SK-N-SH (cell line): ENCODE data around the gene ADGRL4. TPM values are rescaled to one million over a fixed set of nuclear protein-coding genes. Genes with fewer than 3 reads are reported as not detected.

Experiments
- CTCF ChIA-PET: fragments of 300-600, 350-600 bp; formaldehyde crosslinking; extraction: SDS; loops from one replicate; lab custom pipeline; 2021; lab: Yijun Ruan, JAX
- POLR2A ChIA-PET: fragments of 350-600 bp; sonication (Branson Sonifier 250); formaldehyde crosslinking; extraction: SDS; loops from one replicate; lab custom pipeline; 2020; ENCODE audit warnings: antibody characterized with exemption, inconsistent platforms; lab: Yijun Ruan, JAX
- DNase-seq: peaks from one replicate; pipeline ENCODE4 v3.0.0; 2012
- H2AFZ ChIP-seq: fragments of 200-600 bp; sonication (generic); 2 replicates; pipeline ENCODE4 v1.8.1; 2016; ENCODE audit warnings: antibody characterized with exemption, mild to moderate bottlenecking, low read depth
- H3F3A ChIP-seq: fragments of 200-600 bp; sonication (generic); replicated peaks from 2 replicates; pipeline ENCODE3; 2016; ENCODE audit warnings: antibody characterized with exemption, mild to moderate bottlenecking; ENCODE audit not compliant: insufficient read depth
- H3K27ac ChIP-seq, 2 experiments: fragments of 200-500 bp in 1 of 2; fragments of 200-600 bp in 1 of 2; sonication (Bioruptor generic) in 1 of 2; sonication (generic), shearing (Covaris generic) in 1 of 2; 2 replicates each; pipeline versions ENCODE4 v1.5.1 to v1.6.1; 2014 to 2016; ENCODE audit warnings: low read depth in 2 of 2, inconsistent platforms in 1 of 2, low read length in 1 of 2, mild to moderate bottlenecking in 1 of 2, mixed read lengths in 1 of 2
- H3K27me3 ChIP-seq: fragments of 200-600 bp; sonication (generic), shearing (Covaris generic); 2 replicates; pipeline ENCODE4 v1.6.1; 2016; ENCODE audit warnings: mixed run types; ENCODE audit not compliant: insufficient read depth
- H3K36me3 ChIP-seq, 2 experiments: fragments of 200-500 bp in 1 of 2; fragments of 200-600 bp in 1 of 2; sonication (Bioruptor generic) in 1 of 2; sonication (generic) in 1 of 2; replicated peaks in 1 of 2; 2 replicates each; pipeline versions ENCODE3 to v1.5.1; 2014 to 2016; ENCODE audit warnings: low read length in 1 of 2, mild to moderate bottlenecking in 1 of 2; ENCODE audit not compliant: insufficient read depth in 2 of 2, control insufficient read depth in 1 of 2
- H3K4me1 ChIP-seq, 2 experiments: fragments of 200-500 bp in 1 of 2; fragments of 200-600 bp in 1 of 2; sonication (Bioruptor generic) in 1 of 2; sonication (generic), shearing (Covaris generic) in 1 of 2; 2 replicates each; pipeline versions ENCODE4 v1.5.1 to v1.6.1; 2014 to 2016; ENCODE audit warnings: low read depth in 1 of 2, low read length in 1 of 2, mixed run types in 1 of 2; ENCODE audit not compliant: insufficient read depth in 2 of 2, control insufficient read depth in 1 of 2
- H3K4me2 ChIP-seq: fragments of 200-600 bp; sonication (generic), shearing (Covaris generic); 2 replicates; pipeline ENCODE4 v1.6.1; 2017; ENCODE audit warnings: mixed run types
- H3K4me3 ChIP-seq, 2 experiments: fragments of 200-500 bp in 1 of 2; fragments of 200-600 bp in 1 of 2; sonication (Bioruptor generic) in 1 of 2; sonication (generic), shearing (Covaris generic) in 1 of 2; 2 replicates each; pipeline versions ENCODE4 v1.5.1 to v1.8.1; 2014 to 2016; ENCODE audit warnings: low read depth in 2 of 2, inconsistent platforms in 1 of 2, low read length in 1 of 2, mild to moderate bottlenecking in 1 of 2, mixed read lengths in 1 of 2, moderate library complexity in 1 of 2
- H3K79me2 ChIP-seq: fragments of 200-600 bp; sonication (generic); 2 replicates; pipeline ENCODE4 v1.8.1; 2017; ENCODE audit warnings: mild to moderate bottlenecking; ENCODE audit not compliant: insufficient read depth
- H3K9ac ChIP-seq: fragments of 200-600 bp; sonication (generic); 2 replicates; pipeline ENCODE4 v1.6.1; 2017; ENCODE audit warnings: mixed run types
- H3K9me2 ChIP-seq: fragments of 200-600 bp; sonication (generic); 2 replicates; pipeline ENCODE4 v1.6.1; 2017; ENCODE audit warnings: mixed run types
- H3K9me3 ChIP-seq: fragments of 200-600 bp; sonication (generic); 2 replicates; pipeline ENCODE4 v1.6.1; 2017; ENCODE audit warnings: mixed run types, mild to moderate bottlenecking, moderate library complexity
- H4K20me1 ChIP-seq: fragments of 200-600 bp; sonication (generic); 2 replicates; pipeline ENCODE4 v1.6.1; 2017; ENCODE audit warnings: mild to moderate bottlenecking, mixed run types; ENCODE audit not compliant: insufficient read depth
- CHD2 ChIP-seq: fragments of 150-350 bp; IDR thresholded peaks from 2 replicates; pipeline ENCODE4 v1.6.1; 2018; ENCODE audit warnings: low read length; ENCODE audit not compliant: partially characterized antibody
- EZH2phosphoT487 ChIP-seq: fragments of 200-600 bp; sonication (generic); IDR thresholded peaks from 2 replicates; pipeline ENCODE4 v1.6.1; 2017; ENCODE audit warnings: low read depth, mixed run types, mild to moderate bottlenecking, antibody characterized with exemption, moderate library complexity, borderline replicate concordance
- GABPA ChIP-seq: IDR thresholded peaks from 2 replicates; pipeline ENCODE4 v1.4.0; 2012; ENCODE audit warnings: low read depth, mild to moderate bottlenecking
- MAX ChIP-seq: IDR thresholded peaks from 2 replicates; pipeline ENCODE4 v1.4.0; 2012; ENCODE audit warnings: low read depth
- MXI1 ChIP-seq: IDR thresholded peaks from 2 replicates; pipeline ENCODE4 v1.6.1; 2012; ENCODE audit warnings: mild to moderate bottlenecking, low read depth, low read length, improper control_type of control experiment
- RAD21 ChIP-seq: IDR thresholded peaks from 2 replicates; pipeline ENCODE4 v1.6.1; 2012; ENCODE audit warnings: mild to moderate bottlenecking, low read length
- RCOR1 ChIP-seq: fragments of 150-350 bp; IDR thresholded peaks from 2 replicates; pipeline ENCODE4 v1.6.1; 2017; ENCODE audit warnings: antibody characterized with exemption, low read length
- RFX5 ChIP-seq: IDR thresholded peaks from 2 replicates; pipeline ENCODE4 v1.6.1; 2012; ENCODE audit warnings: mild to moderate bottlenecking, improper control_type of control experiment, low read length
- RXRA ChIP-seq: IDR thresholded peaks from 2 replicates; pipeline ENCODE4 v1.4.0; 2012; ENCODE audit warnings: low read depth, mild to moderate bottlenecking, borderline replicate concordance
- SIN3A ChIP-seq: IDR thresholded peaks from 2 replicates; pipeline ENCODE4 v1.6.1; 2012; ENCODE audit warnings: low read depth, mild to moderate bottlenecking, low read length, moderate library complexity, borderline replicate concordance
- SMC3 ChIP-seq: IDR thresholded peaks from 2 replicates; pipeline ENCODE4 v1.6.1; 2012; ENCODE audit warnings: low read depth, low read length, improper control_type of control experiment
- TCF12 ChIP-seq: IDR thresholded peaks from 2 replicates; pipeline ENCODE4 v1.4.0; 2012
- TEAD4 ChIP-seq: IDR thresholded peaks from 2 replicates; pipeline ENCODE4 v1.4.0; 2012; ENCODE audit warnings: mild to moderate bottlenecking, borderline replicate concordance; ENCODE audit not compliant: insufficient read depth
- USF1 ChIP-seq: IDR thresholded peaks from 2 replicates; pipeline ENCODE4 v1.4.0; 2012; ENCODE audit warnings: low read depth, borderline replicate concordance
- YY1 ChIP-seq: IDR thresholded peaks from 2 replicates; pipeline ENCODE4 v1.4.0; 2012; ENCODE audit warnings: low read depth, mild to moderate bottlenecking
- ZBTB33 ChIP-seq: IDR thresholded peaks from 2 replicates; pipeline ENCODE4 v1.4.0; 2012; ENCODE audit warnings: low read depth, borderline replicate concordance
- WGBS: methylation state at CpG from one replicate; pipeline ENCODE4 v1.1.6; 2017; ENCODE audit warnings: low lambda C conversion rate; 5-methylcytosine and 5-hydroxymethylcytosine counted together
- polyA plus RNA-seq, 3 experiments: library from polyadenylated mRNA; depleted of rRNA; stranded (reverse); fragments of >200 nt; gene quantifications; 2 replicates each; pipeline ENCODE4 v1.2.3, GENCODE V29; 2012

Gene ADGRL4
- polyA plus RNA-seq, 1 of the 3 experiments (the other 2 are of a cell fraction), result 0.30 TPM

- peak; percentile 46; the same call in 1 of the 2 replicates for TF ChIP-seq RXRA
- TF ChIP-seq GABPA, result no peak
- TF ChIP-seq SMC3, result no peak
- peak; percentile 77 for TF ChIP-seq TCF12
- TF ChIP-seq MAX, result no peak
These were observed 163.0 kb downstream of the ADGRL4 start (continued) for GRCh38 chr1:78843546-78843945.

- no peaks in the 10 kb centered on the region for H3K36me3 ChIP-seq
- H3K9ac ChIP-seq, result no peak overlapping the region; the same call in 1 of the 2 replicates
- TF ChIP-seq CHD2 (no peak), RAD21 (no peak), SIN3A (no peak), SMC3 (no peak), YY1 (no peak), RCOR1 (no peak), MXI1 (no peak), TEAD4 (no peak), USF1 (no peak), EZH2phosphoT487 (no peak), RFX5 (no peak), ZBTB33 (no peak)
- H2AFZ ChIP-seq, result peak overlapping the region; percentile 30; the same call in 1 of the 2 replicates
- peaks cover 54% of the 10 kb centered on the region for H3F3A ChIP-seq
- ChIA-PET CTCF (interaction anchor here (1.0 to 1.4 kb wide), 2 partner anchors 17 to 509 kb away, joined by 3 read pairs; no protein-coding TSS in a partner anchor), POLR2A (no interaction called here)
- no peaks in the 10 kb centered on the region for H3K27me3 ChIP-seq
- peaks cover 5 to 29% of the 10 kb centered on the region in 2 experiments; a peak in 3 of 4 replicates for H3K4me1 ChIP-seq
- no peaks in the 10 kb centered on the region for H3K9me2 ChIP-seq
- no peak overlapping the region for H3K4me3 ChIP-seq
- H3K9me3 ChIP-seq, result no peaks in the 10 kb centered on the region
- H4K20me1 ChIP-seq, result no peaks in the 10 kb centered on the region
- WGBS, result 13% methylated on average over 1 of the region's 1 CpG
- no peak for DNase-seq
- H3K4me2 ChIP-seq, result peak overlapping the region; percentile 41
- peak overlapping the region in 1 of 2 experiments; percentile 90; a peak in 3 of 4 replicates for H3K27ac ChIP-seq
- H3K79me2 ChIP-seq, result no peaks in the 10 kb centered on the region
These were observed 163.4 kb downstream of the ADGRL4 start for GRCh38 chr1:78843111-78843510.
